Measurements from ENCODE around the gene KLHDC7A.

- TF ChIP-seq CTCF (IDR thresholded peaks at IDR 0.05) (no peak), POLR2A (IDR thresholded peaks at IDR 0.05) (no peak)
Measured at GRCh38 chr1:18496056-18496455, 15.3 kb downstream of the KLHDC7A start.

Data from right lobe of liver (tissue), 4 donors.